ENCODE measurements around the gene MDM1. TPM values are rescaled to one million over a fixed set of nuclear protein-coding genes. Genes with fewer than 3 reads are reported as not detected.

The MDM1 gene
- total RNA-seq, 1 experiment from 2014 or later = 10.0 TPM

- no peaks in the 10 kb centered on the region for H4K20me1 ChIP-seq (ENCODE audit: insufficient read depth)
- H3K4me1 ChIP-seq (ENCODE audit: control insufficient read depth in 1 of 2, insufficient read depth in 2 of 2, low read length in 2 of 2) = peaks cover 0 to 5% of the 10 kb centered on the region in 2 experiments; a peak in 1 of 4 replicates
- no peak overlapping the region for H3K4me3 ChIP-seq (replicated peaks in 1 of 2; ENCODE audit: low read depth in 1 of 2, low read length in 2 of 2)
- DNase-seq (ENCODE audit: low read depth, low spot score) (no peak), ATAC-seq (no peak)
- no TSS peak for BruUV-seq (replicated peaks)
- no peak overlapping the region for H3K27ac ChIP-seq (ENCODE audit: low read depth, low read length)
- TF ChIP-seq CTCF (IDR thresholded peaks at IDR 0.05 in 2 of 3, conservative IDR thresholded peaks at IDR 0.05 in 1 of 3; ENCODE audit: borderline replicate concordance in 1 of 3, insufficient read depth in 1 of 3, low read depth in 2 of 3, low read length in 2 of 3) = no peak
- TF ChIP-seq RAD21 (IDR thresholded peaks at IDR 0.05; ENCODE audit: low read depth) = no peak
- no peak for TF ChIP-seq MAX (IDR thresholded peaks at IDR 0.05)
- no peaks in the 10 kb centered on the region for H3K9me2 ChIP-seq (ENCODE audit: insufficient read depth)
- H3K27me3 ChIP-seq (ENCODE audit: insufficient read depth, low read length) = no peaks in the 10 kb centered on the region
- no peak overlapping the region for H3K9ac ChIP-seq (ENCODE audit: low read length)
- no peak overlapping the region for H2AFZ ChIP-seq (ENCODE audit: low read depth, low read length, poor library complexity, severe bottlenecking)
- H3K79me2 ChIP-seq (ENCODE audit: insufficient read depth, low read length) = no peaks in the 10 kb centered on the region
- no peaks in the 10 kb centered on the region for H3K36me3 ChIP-seq (ENCODE audit: control insufficient read depth in 1 of 2, insufficient read depth in 2 of 2, low read length in 2 of 2)
- intact Hi-C loops (cut with micrococcal nuclease) = no loop called here
- RAD21 ChIA-PET (ENCODE audit: low non-redundant PET in 1 of 2, low total read pairs in 2 of 2, uncharacterized antibody in 2 of 2, unreplicated experiment in 2 of 2) = no interaction called here
- CTCF ChIA-PET = no interaction called here
- H3K4me2 ChIP-seq (ENCODE audit: low read length) = no peak overlapping the region
- no peaks in the 10 kb centered on the region for H3K9me3 ChIP-seq (ENCODE audit: control insufficient read depth in 1 of 2, insufficient read depth in 1 of 2, low read depth in 1 of 2, low read length in 2 of 2)
- POLR2A ChIA-PET = no interaction called here
These were observed 70.3 kb downstream of the MDM1 start for GRCh38 chr12:68261896-68262295.

GRCh38 chr12:68260153-68260552 lies 72.0 kb downstream of the MDM1 start:
- peaks cover 0 to 5% of the 10 kb centered on the region in 2 experiments; a peak in 1 of 4 replicates for H3K4me1 ChIP-seq (ENCODE audit: control insufficient read depth in 1 of 2, insufficient read depth in 2 of 2, low read length in 2 of 2)
- no TSS peak for BruUV-seq (replicated peaks)
- H3K9ac ChIP-seq (ENCODE audit: low read length) = no peak overlapping the region
- no peak for ATAC-seq
- intact Hi-C loops (cut with micrococcal nuclease) = no loop called here
- no peaks in the 10 kb centered on the region for H4K20me1 ChIP-seq (ENCODE audit: insufficient read depth)
- H3K9me2 ChIP-seq (ENCODE audit: insufficient read depth) = no peaks in the 10 kb centered on the region
- no peak for DNase-seq (ENCODE audit: low read depth, low spot score)
- ChIA-PET RAD21 (ENCODE audit: low non-redundant PET in 1 of 2, low total read pairs in 2 of 2, uncharacterized antibody in 2 of 2, unreplicated experiment in 2 of 2) (no interaction called here), CTCF (no interaction called here), POLR2A (no interaction called here)
- TF ChIP-seq REST (IDR thresholded peaks at IDR 0.05; ENCODE audit: low read depth) (no peak), FOSL1 (IDR thresholded peaks at IDR 0.05; ENCODE audit: low read depth) (no peak), ELF1 (IDR thresholded peaks at IDR 0.05; ENCODE audit: borderline replicate concordance, low read depth) (no peak), JUND (IDR thresholded peaks at IDR 0.05) (no peak), TCF7L2 (IDR thresholded peaks at IDR 0.05; ENCODE audit: borderline replicate concordance, extremely low read depth, insufficient read depth, insufficient read length) (no peak), EZH2 (IDR thresholded peaks at IDR 0.05) (no peak), EZH2phosphoT487 (IDR thresholded peaks at IDR 0.05; ENCODE audit: borderline replicate concordance) (no peak), POLR2A (IDR thresholded peaks at IDR 0.05; ENCODE audit: borderline replicate concordance, extremely low read depth, insufficient read depth, insufficient read length) (no peak), CBX3 (IDR thresholded peaks at IDR 0.05; ENCODE audit: low read depth) (no peak)
- H3K79me2 ChIP-seq (ENCODE audit: insufficient read depth, low read length) = no peaks in the 10 kb centered on the region
- H2AFZ ChIP-seq (ENCODE audit: low read depth, low read length, poor library complexity, severe bottlenecking) = no peak overlapping the region
- no peak overlapping the region for H3K27ac ChIP-seq (ENCODE audit: low read depth, low read length)
- no peaks in the 10 kb centered on the region for H3K36me3 ChIP-seq (ENCODE audit: control insufficient read depth in 1 of 2, insufficient read depth in 2 of 2, low read length in 2 of 2)
- H3K4me3 ChIP-seq (replicated peaks in 1 of 2; ENCODE audit: low read depth in 1 of 2, low read length in 2 of 2) = no peak overlapping the region
- H3K27me3 ChIP-seq (ENCODE audit: insufficient read depth, low read length) = no peaks in the 10 kb centered on the region
- H3K4me2 ChIP-seq (ENCODE audit: low read length) = no peak overlapping the region
- no peaks in the 10 kb centered on the region for H3K9me3 ChIP-seq (ENCODE audit: control insufficient read depth in 1 of 2, insufficient read depth in 1 of 2, low read depth in 1 of 2, low read length in 2 of 2)
